GM21381 (cell line): ENCODE results near the gene ERVFRD-1.

Experiments
- ATAC-seq: cut with Tn5 transposase; IDR thresholded peaks from one replicate; pipeline ENCODE4 v1.9.1; 2021; ENCODE audit warnings: mild to moderate bottlenecking, moderate library complexity; ENCODE audit not compliant: unreplicated experiment

The ERVFRD-1 gene

DNA sequence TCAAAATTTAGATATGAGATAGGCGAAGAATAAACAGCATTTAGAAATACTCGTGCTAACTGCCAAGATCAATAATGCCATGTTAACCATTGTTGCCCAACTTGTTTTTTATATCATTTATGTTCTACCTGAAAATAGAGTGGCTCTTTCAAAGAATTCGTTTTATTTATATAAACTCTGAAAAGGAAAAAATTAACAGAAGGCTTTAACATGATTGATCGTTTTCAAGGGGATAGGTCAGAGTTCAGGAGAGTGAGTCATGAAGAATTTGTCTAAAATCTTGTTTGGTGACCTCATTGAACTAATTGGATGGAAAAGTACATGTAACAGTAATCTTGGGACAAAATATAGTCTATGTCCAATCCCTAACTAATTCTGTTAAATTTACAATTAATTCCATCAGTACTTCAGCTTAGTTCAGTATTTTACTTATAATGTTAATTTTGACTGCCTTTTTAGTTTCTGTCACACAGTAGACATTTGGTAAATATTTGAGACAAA lies 56.3 kb downstream of the ERVFRD-1 start:
- ATAC-seq: no peak

DNA sequence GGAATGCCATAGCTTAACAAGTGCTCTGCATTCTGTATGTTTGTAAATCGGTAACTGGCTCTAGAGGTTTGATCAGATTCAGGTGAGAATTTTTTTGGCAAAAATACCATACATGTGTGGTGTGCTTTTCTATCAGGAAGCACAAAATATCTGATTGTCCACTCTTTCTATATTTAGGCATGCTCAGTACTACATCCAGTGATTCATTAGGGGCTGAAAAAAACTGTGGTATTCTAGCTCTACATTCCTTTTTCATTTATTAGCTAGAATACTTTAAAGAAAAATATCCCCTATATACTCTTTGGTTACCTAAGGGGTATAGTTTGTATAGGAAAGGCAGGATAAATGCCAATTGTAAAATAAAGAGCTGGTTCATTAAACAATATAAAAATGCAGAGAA lies 56.8 kb downstream of the ERVFRD-1 start:
- ATAC-seq: no peak

DNA sequence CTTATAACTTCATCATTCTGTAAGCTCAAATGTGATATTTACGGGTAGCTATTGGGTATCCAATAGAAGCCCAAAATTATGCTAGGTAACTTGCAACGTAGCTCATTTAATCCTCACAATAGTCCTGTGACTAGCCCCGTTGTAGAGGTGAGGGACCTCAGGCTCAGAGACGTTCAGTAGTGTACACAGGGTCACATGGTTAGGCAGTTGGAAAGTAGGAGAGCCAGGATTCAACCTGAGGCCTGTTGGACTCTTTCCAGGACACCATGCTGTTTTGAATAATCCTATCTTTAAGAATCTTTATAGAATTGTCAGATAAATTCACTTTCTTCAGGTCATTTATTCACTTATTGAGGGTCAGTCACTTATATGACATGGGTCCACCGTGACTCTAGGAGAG lies 58.2 kb downstream of the ERVFRD-1 start:
- ATAC-seq: no peak
